Erythroblast (primary cell): ENCODE results near the gene PARD6B.

Source experiments
- GATA1 ChIP-seq: IDR thresholded peaks from 2 replicates; pipeline ENCODE4 v1.6.1; 2011; ENCODE audit warnings: low read depth, mild to moderate bottlenecking, control low read depth, low read length, moderate library complexity
- POLR2A ChIP-seq: IDR thresholded peaks from 2 replicates; pipeline ENCODE4 v1.6.1; 2011; ENCODE audit warnings: mild to moderate bottlenecking, low read length

GRCh38 chr20:50788045-50788991 lies 56.9 kb downstream of the PARD6B start:
- no peak for TF ChIP-seq POLR2A
- TF ChIP-seq GATA1, result no peak
